Stimulated activated CD4-positive, alpha-beta T cell treated with anti-CD3 and anti-CD28 coated beads, Interleukin-1b, Interleukin-23, amount 100 ng/mL, for 24 hours (primary cell): Measurements from ENCODE around the gene CFAP74.

Experiments used
- DNase-seq, 4 experiments: peaks; one replicate each; pipeline ENCODE4 v3.0.0-alpha.2; 2020; ENCODE audit warnings: low read depth in 4 of 4, low spot score in 1 of 4

The CFAP74 gene

GRCh38 chr1:2021550-2021949 lies 18.0 kb upstream of the CFAP74 start:
- DNase-seq, result no peak

GRCh38 chr1:2020310-2020655 lies 16.7 kb upstream of the CFAP74 start:
- no peak for DNase-seq

- DNase-seq, result no peak
These were observed 16.2 kb upstream of the CFAP74 start for GRCh38 chr1:2019571-2020309.

GRCh38 chr1:2019172-2019543 lies 15.6 kb upstream of the CFAP74 start, which contains the start of gene GABRD:
Gene GABRD (plus strand): TSS chr1:2019345. CDS start chr1:2019424, 79 bp downstream.
- DNase-seq, result no peak

- no peak for DNase-seq
These were observed 14.9 kb upstream of the CFAP74 start for GRCh38 chr1:2018217-2019171.

- DNase-seq, result no peak
These were observed 12.5 kb upstream of the CFAP74 start for GRCh38 chr1:2016123-2016522.

- DNase-seq, result no peak
These were observed 11.5 kb upstream of the CFAP74 start for GRCh38 chr1:2014741-2015735.

GRCh38 chr1:2014181-2014580 lies 10.6 kb upstream of the CFAP74 start:
- DNase-seq, result no peak

GRCh38 chr1:2009101-2010053 lies 5.8 kb upstream of the CFAP74 start:
- DNase-seq, result no peak

GRCh38 chr1:2004856-2005255 lies 1.3 kb upstream of the CFAP74 start:
- DNase-seq, result no peak

GRCh38 chr1:2001773-2002411 lies 1.7 kb downstream of the CFAP74 start:
- DNase-seq, result no peak

GRCh38 chr1:2000850-2001249 lies 2.7 kb downstream of the CFAP74 start:
- no peak for DNase-seq

GRCh38 chr1:2000432-2000831 lies 3.2 kb downstream of the CFAP74 start:
- DNase-seq, result no peak

GRCh38 chr1:1997576-1997975 lies 6.0 kb downstream of the CFAP74 start:
- no peak for DNase-seq

- DNase-seq, result no peak
These were observed 7.4 kb downstream of the CFAP74 start for GRCh38 chr1:1996207-1996651.

GRCh38 chr1:1994536-1994935 lies 9.1 kb downstream of the CFAP74 start:
- DNase-seq, result no peak

GRCh38 chr1:1990222-1990621 lies 13.4 kb downstream of the CFAP74 start:
- no peak for DNase-seq

GRCh38 chr1:1989789-1990188 lies 13.8 kb downstream of the CFAP74 start:
- no peak for DNase-seq

GRCh38 chr1:1989102-1989542 lies 14.5 kb downstream of the CFAP74 start:
- no peak for DNase-seq
